Measurements from ENCODE around the gene FMNL3.
A peak's percentile ranks its signal among the peaks of the same experiment; 100 is the strongest.

Gene FMNL3

GRCh38 chr12:49674318-49674981 lies 32.8 kb downstream of the FMNL3 start:
- no peak for DNase-seq

- DNase-seq = peak; percentile 52
Observed at GRCh38 chr12:49673446-49674317, 33.5 kb downstream of the FMNL3 start.

- no peak for DNase-seq
Observed at GRCh38 chr12:49672301-49673217, 34.6 kb downstream of the FMNL3 start.

GRCh38 chr12:49671031-49671765 lies 36.0 kb downstream of the FMNL3 start:
- DNase-seq = no peak

GRCh38 chr12:49669796-49670195 lies 37.4 kb downstream of the FMNL3 start:
- DNase-seq = no peak

GRCh38 chr12:49667325-49668090 lies 39.7 kb downstream of the FMNL3 start:
- DNase-seq = no peak

- DNase-seq = no peak
Observed at GRCh38 chr12:49666176-49666575, 41.0 kb downstream of the FMNL3 start.

GRCh38 chr12:49665384-49665783 lies 41.8 kb downstream of the FMNL3 start:
- no peak for DNase-seq

GRCh38 chr12:49664591-49665239 lies 42.5 kb downstream of the FMNL3 start:
- no peak for DNase-seq

GRCh38 chr12:49664167-49664566 lies 43.0 kb downstream of the FMNL3 start:
- DNase-seq = no peak

- no peak for DNase-seq
Observed at GRCh38 chr12:49662998-49663843, 44.0 kb downstream of the FMNL3 start.

- DNase-seq = no peak
Observed at GRCh38 chr12:49661746-49662145, 45.5 kb downstream of the FMNL3 start.

GRCh38 chr12:49661191-49661590 lies 46.0 kb downstream of the FMNL3 start:
- no peak for DNase-seq

- DNase-seq = no peak
Observed at GRCh38 chr12:49659753-49660152, 47.5 kb downstream of the FMNL3 start.

- no peak for DNase-seq
Observed at GRCh38 chr12:49658276-49658675, 48.9 kb downstream of the FMNL3 start.

- DNase-seq = no peak
Observed at GRCh38 chr12:49655595-49656236, 51.5 kb downstream of the FMNL3 start.

- no peak for DNase-seq
Observed at GRCh38 chr12:49654715-49655114, 52.5 kb downstream of the FMNL3 start.

GRCh38 chr12:49652921-49653520 lies 54.2 kb downstream of the FMNL3 start:
- DNase-seq = no peak

GRCh38 chr12:49651855-49652254 lies 55.4 kb downstream of the FMNL3 start:
- no peak for DNase-seq
